RWPE2 (cell line): ENCODE data around the gene HORMAD2.

Experiments used
- ATAC-seq: fragments of 200-7000 bp; cut with Tn5 transposase; 3 replicates; pipeline ENCODE4 v1.9.1; 2021; ENCODE audit warnings: low read depth
- DNase-seq: peaks from one replicate; pipeline ENCODE4 v3.0.0-alpha.2; 2020; ENCODE audit warnings: low spot score
- H3K27ac ChIP-seq: fragments of 450-650 bp; 2 replicates; pipeline ENCODE4 v1.5.1; 2017; ENCODE audit warnings: mild to moderate bottlenecking; ENCODE audit not compliant: poor library complexity, severe bottlenecking
- H3K27me3 ChIP-seq: fragments of 250-450 bp; sonication (Bioruptor Pico); 2 replicates; pipeline ENCODE4 v1.5.1; 2021; ENCODE audit warnings: mild to moderate bottlenecking, moderate library complexity; ENCODE audit not compliant: insufficient read depth, poor library complexity, severe bottlenecking
- H3K36me3 ChIP-seq: fragments of 250-450 bp; sonication (Bioruptor Pico); 2 replicates; pipeline ENCODE4 v1.5.1; 2020; ENCODE audit warnings: low read depth, mild to moderate bottlenecking, moderate library complexity
- H3K4me1 ChIP-seq: fragments of 250-450 bp; sonication (Bioruptor Pico); 2 replicates; pipeline ENCODE4 v1.5.1; 2021; ENCODE audit warnings: mild to moderate bottlenecking, moderate library complexity; ENCODE audit not compliant: insufficient read depth, poor library complexity, severe bottlenecking
- H3K4me3 ChIP-seq: fragments of 250-450 bp; sonication (Bioruptor Pico); 2 replicates; pipeline ENCODE4 v1.5.1; 2021; ENCODE audit warnings: mild to moderate bottlenecking, moderate library complexity; ENCODE audit not compliant: severe bottlenecking
- H3K9me3 ChIP-seq: fragments of 250-450 bp; sonication (Bioruptor Pico); 2 replicates; pipeline ENCODE4 v1.5.1; 2021; ENCODE audit warnings: mild to moderate bottlenecking, moderate library complexity; ENCODE audit not compliant: severe bottlenecking
- TF ChIP-seq, protein P1 (sequence below): fragments of 450-650 bp; IDR thresholded peaks from one replicate; pipeline ENCODE4 v1.5.1; 2017; ENCODE audit warnings: mild to moderate bottlenecking, moderate library complexity; ENCODE audit not compliant: poor library complexity, severe bottlenecking

The HORMAD2 gene

DNA sequence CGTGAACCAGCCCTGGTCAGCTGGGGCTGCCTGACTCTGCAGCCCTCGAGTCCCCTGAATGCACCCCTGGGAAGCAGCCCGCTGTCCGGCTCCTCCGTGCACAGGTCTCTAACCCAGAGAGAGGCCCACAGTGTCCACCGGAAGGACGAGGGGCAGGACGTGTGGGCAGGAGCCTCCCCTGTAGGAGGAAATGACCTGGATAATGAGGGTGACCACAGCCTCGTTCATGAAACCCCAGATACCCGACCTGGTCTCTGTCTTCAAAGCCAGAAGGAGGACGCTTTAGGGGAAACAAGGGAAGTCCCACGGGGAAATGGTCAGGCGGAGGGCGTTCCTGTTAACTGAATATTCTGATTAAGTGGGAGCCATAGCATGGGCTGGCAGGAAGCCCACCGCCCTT, 143.0 kb downstream of the HORMAD2 start:
- ATAC-seq (no peak), DNase-seq (no peak)
- Histone ChIP-seq H3K27ac (no peak overlapping the region), H3K9me3 (no peaks in the 10 kb centered on the region), H3K4me3 (no peak overlapping the region), H3K36me3 (no peaks in the 10 kb centered on the region), H3K27me3 (no peaks in the 10 kb centered on the region), H3K4me1 (peaks cover 11% of the 10 kb centered on the region)
- TF ChIP-seq, protein P1, sequence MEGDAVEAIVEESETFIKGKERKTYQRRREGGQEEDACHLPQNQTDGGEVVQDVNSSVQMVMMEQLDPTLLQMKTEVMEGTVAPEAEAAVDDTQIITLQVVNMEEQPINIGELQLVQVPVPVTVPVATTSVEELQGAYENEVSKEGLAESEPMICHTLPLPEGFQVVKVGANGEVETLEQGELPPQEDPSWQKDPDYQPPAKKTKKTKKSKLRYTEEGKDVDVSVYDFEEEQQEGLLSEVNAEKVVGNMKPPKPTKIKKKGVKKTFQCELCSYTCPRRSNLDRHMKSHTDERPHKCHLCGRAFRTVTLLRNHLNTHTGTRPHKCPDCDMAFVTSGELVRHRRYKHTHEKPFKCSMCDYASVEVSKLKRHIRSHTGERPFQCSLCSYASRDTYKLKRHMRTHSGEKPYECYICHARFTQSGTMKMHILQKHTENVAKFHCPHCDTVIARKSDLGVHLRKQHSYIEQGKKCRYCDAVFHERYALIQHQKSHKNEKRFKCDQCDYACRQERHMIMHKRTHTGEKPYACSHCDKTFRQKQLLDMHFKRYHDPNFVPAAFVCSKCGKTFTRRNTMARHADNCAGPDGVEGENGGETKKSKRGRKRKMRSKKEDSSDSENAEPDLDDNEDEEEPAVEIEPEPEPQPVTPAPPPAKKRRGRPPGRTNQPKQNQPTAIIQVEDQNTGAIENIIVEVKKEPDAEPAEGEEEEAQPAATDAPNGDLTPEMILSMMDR: no peak

DNA sequence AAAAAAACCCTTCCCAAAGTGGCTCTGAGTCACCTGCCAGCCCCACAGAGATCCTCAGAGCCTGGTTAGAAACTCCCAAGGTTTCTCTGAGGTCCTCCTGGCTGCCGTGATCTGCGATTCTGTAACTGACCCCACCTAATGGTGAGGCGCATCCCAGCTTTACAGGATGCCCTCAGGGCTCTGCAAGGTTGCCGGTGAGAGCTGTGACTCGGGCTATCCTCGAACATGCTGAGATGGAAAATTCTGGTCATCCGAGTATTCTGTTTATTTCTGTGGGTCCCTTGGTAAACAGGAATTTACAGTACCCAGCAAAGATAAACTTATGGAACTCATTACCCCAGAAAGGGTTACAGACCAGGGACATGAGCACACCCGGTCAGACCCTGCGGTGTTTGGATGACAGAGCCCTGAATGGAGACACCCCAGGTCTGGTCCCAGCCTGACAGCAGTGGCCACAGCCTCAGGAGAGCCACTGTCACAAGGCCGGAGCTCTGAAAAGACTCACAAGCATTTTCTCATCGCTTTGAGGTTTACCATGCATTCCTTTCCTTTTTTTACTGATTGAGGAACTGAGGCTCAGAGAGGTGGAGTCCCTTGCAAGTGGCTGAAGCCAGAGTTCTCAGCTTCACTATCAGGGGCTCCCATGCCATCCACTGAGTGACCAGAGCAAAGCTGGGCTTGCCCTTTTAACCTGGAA, 144.0 kb downstream of the HORMAD2 start:
- Histone ChIP-seq H3K27me3 (no peaks in the 10 kb centered on the region), H3K27ac (no peak overlapping the region), H3K9me3 (no peaks in the 10 kb centered on the region), H3K36me3 (no peaks in the 10 kb centered on the region), H3K4me1 (peaks cover 21% of the 10 kb centered on the region), H3K4me3 (no peak overlapping the region)
- DNase-seq (no peak), ATAC-seq (peak; percentile 50; the same call in 2 of the 3 replicates)
- TF ChIP-seq, protein P1: no peak

- Histone ChIP-seq H3K27me3 (no peaks in the 10 kb centered on the region), H3K36me3 (no peaks in the 10 kb centered on the region), H3K4me1 (peaks cover 21% of the 10 kb centered on the region), H3K27ac (no peak overlapping the region), H3K4me3 (no peak overlapping the region), H3K9me3 (no peaks in the 10 kb centered on the region)
- DNase-seq (no peak), ATAC-seq (no peak)
- TF ChIP-seq, protein P1: no peak
Observed at GRCh38 chr22:30225220-30225927, 145.1 kb downstream of the HORMAD2 start.

- Histone ChIP-seq H3K4me1 (peaks cover 21% of the 10 kb centered on the region), H3K27ac (no peak overlapping the region), H3K36me3 (no peaks in the 10 kb centered on the region), H3K4me3 (no peak overlapping the region), H3K9me3 (no peaks in the 10 kb centered on the region), H3K27me3 (no peaks in the 10 kb centered on the region)
- ATAC-seq: peak; percentile 38; the same call in 1 of the 3 replicates
- TF ChIP-seq, protein P1: no peak
- no peak for DNase-seq
Observed at GRCh38 chr22:30226192-30226832, 146.0 kb downstream of the HORMAD2 start.
